NCI-H460 (cell line): ENCODE measurements around the gene RHEB. TPM values are rescaled to one million over a fixed set of nuclear protein-coding genes. Genes with fewer than 3 reads are reported as not detected.

Source experiments
- DNase-seq: peaks from one replicate; pipeline ENCODE4 v3.0.0-alpha.2; 2016; ENCODE audit warnings: low read depth; ENCODE audit errors: extremely low read depth
- small RNA-seq, 2 experiments: library from RNA; depleted of rRNA; stranded (forward); fragments of <200 nt; gene quantifications; one replicate each; pipeline ENCODE3, GENCODE V24; 2014
- total RNA-seq: library from RNA; depleted of rRNA; stranded (reverse); fragments of >200 nt; shearing (Covaris generic); gene quantifications from 2 replicates; pipeline ENCODE4 v1.2.3, GENCODE V29; 2014; rRNA removed

Gene RHEB
- total RNA-seq, 1 experiment from 2014 or later = 238 TPM

- no peak for DNase-seq
Measured at GRCh38 chr7:151423226-151423625, 96.5 kb downstream of the RHEB start.

- no peak for DNase-seq
Measured at GRCh38 chr7:151422212-151422611, 97.5 kb downstream of the RHEB start.

GRCh38 chr7:151420144-151420543, 99.6 kb downstream of the RHEB start:
- no peak for DNase-seq

GRCh38 chr7:151416941-151417315, 102.8 kb downstream of the RHEB start:
- no peak for DNase-seq

GRCh38 chr7:151416112-151416940, 103.4 kb downstream of the RHEB start:
- DNase-seq = no peak

Small RNAs within 50 kb of the gene (small RNA-seq; reads per million reads assigned to genes)
- gene MIR3907 (0 reads per million in 2 experiments), gene RN7SL76P (0 to 0.06 reads per million in 2 experiments)

Other genes starting within 250 kb of the RHEB start
- 74.6 and 83.1 TPM in 2 replicates for gene NUB1, start 178.1 kb downstream of the RHEB start, total RNA-seq
- not detected in 2 replicates for gene WDR86, start 109.9 kb downstream of the RHEB start, total RNA-seq
- gene CRYGN, start 79.8 kb downstream of the RHEB start, total RNA-seq = 0.07 and 0.40 TPM in 2 replicates